RWPE1 (cell line): ENCODE measurements around the gene ADGRB3.

Experiments
- CTCF ChIA-PET: fragments of 350-600 bp; sonication (Branson Sonifier 250); formaldehyde crosslinking; extraction: SDS; loops from one replicate; lab custom pipeline; 2021; lab: Yijun Ruan, JAX
- POLR2A ChIA-PET: fragments of 400-600 bp; formaldehyde crosslinking; extraction: SDS; loops from one replicate; lab custom pipeline; 2020; ENCODE audit warnings: antibody characterized with exemption; ENCODE audit not compliant: low non-redundant PET; lab: Yijun Ruan, JAX
- DNase-seq: peaks from one replicate; pipeline ENCODE4 v3.0.0; 2012; ENCODE audit warnings: low spot score
- H3K27ac ChIP-seq: fragments of 450-650 bp; 2 replicates; pipeline ENCODE4 v1.5.1; 2017
- CTCF ChIP-seq: fragments of 450-650 bp; conservative IDR thresholded peaks from 2 replicates; pipeline ENCODE4 v1.5.1; 2017; ENCODE audit warnings: low read depth, mild to moderate bottlenecking

Gene ADGRB3

GRCh38 chr6:69238067-69238466, 603.0 kb downstream of the ADGRB3 start:
- ChIA-PET POLR2A (no interaction called here), CTCF (no interaction called here)
- no peak for DNase-seq
- no peak overlapping the region for H3K27ac ChIP-seq
- no peak for TF ChIP-seq CTCF

- no peak for TF ChIP-seq CTCF
- no peak overlapping the region for H3K27ac ChIP-seq
- DNase-seq: no peak
- POLR2A ChIA-PET: no interaction called here
- CTCF ChIA-PET: no interaction called here
Observed at GRCh38 chr6:69246983-69247382, 611.9 kb downstream of the ADGRB3 start.

GRCh38 chr6:69261010-69261409, 625.9 kb downstream of the ADGRB3 start:
- ChIA-PET CTCF (no interaction called here), POLR2A (no interaction called here)
- no peak for DNase-seq
- H3K27ac ChIP-seq: no peak overlapping the region
- no peak for TF ChIP-seq CTCF

- no peak for DNase-seq
- ChIA-PET POLR2A (no interaction called here), CTCF (no interaction called here)
- no peak for TF ChIP-seq CTCF
- H3K27ac ChIP-seq: no peak overlapping the region
Observed at GRCh38 chr6:69263297-69263696, 628.2 kb downstream of the ADGRB3 start.

GRCh38 chr6:69265090-69265489, 630.0 kb downstream of the ADGRB3 start:
- H3K27ac ChIP-seq: no peak overlapping the region
- CTCF ChIA-PET: no interaction called here
- TF ChIP-seq CTCF: no peak
- no peak for DNase-seq
- POLR2A ChIA-PET: no interaction called here

- DNase-seq: no peak
- CTCF ChIA-PET: no interaction called here
- H3K27ac ChIP-seq: no peak overlapping the region
- POLR2A ChIA-PET: no interaction called here
- TF ChIP-seq CTCF: no peak
Observed at GRCh38 chr6:69265706-69266105, 630.6 kb downstream of the ADGRB3 start.

GRCh38 chr6:69276204-69276603, 641.1 kb downstream of the ADGRB3 start:
- ChIA-PET POLR2A (no interaction called here), CTCF (no interaction called here)
- DNase-seq: no peak
- TF ChIP-seq CTCF: no peak
- no peak overlapping the region for H3K27ac ChIP-seq
